NB4 (cell line): ENCODE data around the gene ZDHHC7.

Experiments
- DNase-seq: peaks from one replicate; pipeline ENCODE4 v3.0.0; 2010; ENCODE audit warnings: low read depth
- H3K4me3 ChIP-seq: one replicate; pipeline ENCODE4 v1.5.1; 2011; ENCODE audit warnings: mild to moderate bottlenecking, low read depth, low read length, moderate library complexity
- CTCF ChIP-seq: IDR thresholded peaks from one replicate; pipeline ENCODE4 v1.5.1; 2012; ENCODE audit warnings: low read depth, low read length
- MAX ChIP-seq: IDR thresholded peaks from 2 replicates; pipeline ENCODE4 v1.6.1; 2011; ENCODE audit warnings: low read depth, low read length
- MYC ChIP-seq: IDR thresholded peaks from 2 replicates; pipeline ENCODE4 v1.6.1; 2011; ENCODE audit warnings: low read depth, low read length
- POLR2A ChIP-seq: IDR thresholded peaks from 2 replicates; pipeline ENCODE4 v1.6.1; 2011; ENCODE audit warnings: mild to moderate bottlenecking; ENCODE audit not compliant: insufficient read length; ENCODE audit errors: extremely low read depth

ZDHHC7 gene

GRCh38 chr16:84996365-84996764 is 15.0 kb downstream of the ZDHHC7 start:
- TF ChIP-seq MYC: no peak
- no peak for TF ChIP-seq POLR2A
- no peak for TF ChIP-seq CTCF
- TF ChIP-seq MAX: no peak
- no peak for DNase-seq
- H3K4me3 ChIP-seq: no peak overlapping the region

DNA sequence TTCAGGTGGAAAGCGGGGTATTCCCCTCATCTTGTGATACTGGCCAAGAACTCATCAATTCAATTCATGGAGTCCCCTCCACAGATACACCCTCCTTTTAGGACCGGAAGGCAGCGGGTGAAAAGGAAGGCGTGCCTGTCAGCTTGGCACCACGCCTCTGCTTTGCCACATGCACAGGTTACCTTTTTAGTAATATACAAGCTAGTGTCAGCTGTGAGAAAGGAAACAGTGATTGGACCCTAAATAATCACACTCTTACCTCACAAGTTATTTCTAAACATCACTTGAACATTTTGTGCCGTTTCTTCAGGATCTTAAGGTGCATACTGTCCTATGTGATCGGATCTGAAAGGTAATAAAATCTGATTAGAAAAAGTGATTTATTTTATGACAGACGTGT is 15.7 kb downstream of the ZDHHC7 start:
- H3K4me3 ChIP-seq: no peak overlapping the region
- no peak for DNase-seq
- TF ChIP-seq POLR2A: no peak

DNA sequence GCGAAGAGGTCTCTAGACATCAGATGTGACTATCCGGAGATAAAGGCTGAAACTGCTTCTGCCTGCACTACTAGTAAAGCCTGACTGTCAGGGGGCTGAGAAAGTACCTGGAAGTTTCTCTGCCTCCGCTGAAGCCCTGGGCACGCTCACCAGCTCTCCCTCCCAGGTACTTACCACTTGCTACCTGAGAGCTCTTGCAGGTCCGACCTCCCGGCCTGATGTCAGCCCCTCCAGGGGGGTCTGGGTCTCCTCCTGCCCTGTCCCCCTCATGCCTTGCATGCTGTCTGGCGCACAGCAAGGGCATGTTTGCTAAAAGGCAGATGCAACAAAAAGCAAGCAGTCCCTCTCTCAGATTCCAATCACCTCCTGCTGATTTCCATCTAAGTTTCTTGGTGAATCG is 17.4 kb downstream of the ZDHHC7 start:
- TF ChIP-seq MYC: no peak
- TF ChIP-seq CTCF: no peak
- no peak for TF ChIP-seq POLR2A
- TF ChIP-seq MAX: no peak
- no peak overlapping the region for H3K4me3 ChIP-seq
- DNase-seq: no peak

DNA sequence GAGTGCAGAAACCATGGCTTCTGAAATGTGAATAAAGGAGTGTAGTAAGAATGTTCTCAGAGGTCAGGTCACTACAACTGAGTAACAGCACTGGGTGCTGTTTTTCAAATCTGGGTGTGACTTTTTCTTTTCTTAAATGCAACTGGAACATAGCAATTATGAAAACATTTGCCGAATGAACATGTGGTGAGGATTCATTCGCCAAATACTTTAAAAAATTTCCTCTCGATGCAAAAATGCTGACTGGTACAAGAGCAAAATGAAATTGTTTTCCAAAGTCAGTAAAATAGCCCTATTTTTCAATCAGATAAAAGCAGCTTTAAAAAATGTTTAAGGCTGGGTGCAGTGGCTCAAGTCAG is 18.6 kb downstream of the ZDHHC7 start:
- no peak for DNase-seq
- no peak for TF ChIP-seq POLR2A
- TF ChIP-seq MYC: no peak
- TF ChIP-seq MAX: no peak
- no peak for TF ChIP-seq CTCF
- H3K4me3 ChIP-seq: no peak overlapping the region

DNA sequence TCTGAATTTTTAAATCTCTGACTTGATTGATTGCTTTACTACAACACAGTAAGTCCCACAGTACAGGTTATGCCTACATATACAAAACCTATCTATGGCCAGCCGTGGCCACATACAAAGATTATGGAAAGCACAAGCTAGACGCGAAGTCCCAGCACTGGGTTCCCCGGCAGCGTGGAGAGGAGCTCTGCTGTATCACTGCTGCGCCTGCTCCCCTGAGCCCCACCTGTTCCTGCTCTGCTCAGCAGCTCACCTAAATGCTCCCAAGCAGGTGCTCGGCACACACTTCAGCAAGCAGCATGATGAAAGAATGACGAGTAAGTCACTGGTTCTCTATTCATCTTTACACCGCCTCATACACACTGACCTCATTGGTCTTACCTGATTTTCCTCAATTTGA is 20.6 kb downstream of the ZDHHC7 start:
- H3K4me3 ChIP-seq: no peak overlapping the region
- no peak for DNase-seq
- TF ChIP-seq CTCF (no peak), MAX (no peak), POLR2A (no peak), MYC (no peak)

GRCh38 chr16:84989749-84990620 is 21.4 kb downstream of the ZDHHC7 start:
- TF ChIP-seq POLR2A: no peak
- TF ChIP-seq MAX: no peak
- TF ChIP-seq CTCF: no peak
- no peak for TF ChIP-seq MYC
- no peak for DNase-seq
- H3K4me3 ChIP-seq: no peak overlapping the region
